Pons (tissue), 1 donor: ENCODE results near the gene ARAF.

Source experiments
- DNase-seq: peaks from one replicate; pipeline ENCODE4 v3.0.0-alpha.2; 2016; ENCODE audit warnings: low spot score

Gene ARAF

GRCh38 chrX:47564438-47565085, 3.6 kb downstream of the ARAF start:
- no peak for DNase-seq

- DNase-seq, result no peak
Observed at GRCh38 chrX:47566841-47567240, 5.8 kb downstream of the ARAF start.

GRCh38 chrX:47568656-47569295, 7.8 kb downstream of the ARAF start:
- no peak for DNase-seq

GRCh38 chrX:47570794-47571193, 9.8 kb downstream of the ARAF start:
- DNase-seq, result no peak

- no peak for DNase-seq
Observed at GRCh38 chrX:47571215-47571614, 10.2 kb downstream of the ARAF start.

GRCh38 chrX:47571896-47572295, 10.9 kb downstream of the ARAF start:
- DNase-seq, result no peak

- DNase-seq, result no peak
Observed at GRCh38 chrX:47572773-47573340, 11.9 kb downstream of the ARAF start.

GRCh38 chrX:47573341-47574075, 12.5 kb downstream of the ARAF start:
- no peak for DNase-seq

GRCh38 chrX:47574076-47574546, 13.1 kb downstream of the ARAF start:
- no peak for DNase-seq

GRCh38 chrX:47574547-47575301, 13.7 kb downstream of the ARAF start:
- DNase-seq, result no peak

GRCh38 chrX:47576021-47576898, 15.3 kb downstream of the ARAF start:
- no peak for DNase-seq

GRCh38 chrX:47577424-47577823, 16.4 kb downstream of the ARAF start:
- DNase-seq, result no peak

- no peak for DNase-seq
Observed at GRCh38 chrX:47577901-47578300, 16.9 kb downstream of the ARAF start.

GRCh38 chrX:47578692-47579091, 17.7 kb downstream of the ARAF start:
- no peak for DNase-seq

- no peak for DNase-seq
Observed at GRCh38 chrX:47579537-47579936, 18.5 kb downstream of the ARAF start.

GRCh38 chrX:47581731-47582647, 21.0 kb downstream of the ARAF start, which contains the start of gene TIMP1:
Gene TIMP1, plus strand, starts transcription at chrX:47582436. Its CDS starts 980 bp downstream, at chrX:47583416.
- DNase-seq, result peak; percentile 24

- DNase-seq, result no peak
Observed at GRCh38 chrX:47583240-47583861, 22.3 kb downstream of the ARAF start.

- DNase-seq, result no peak
Observed at GRCh38 chrX:47584714-47585113, 23.7 kb downstream of the ARAF start.

- no peak for DNase-seq
Observed at GRCh38 chrX:47585273-47585672, 24.3 kb downstream of the ARAF start.
